Stimulated activated CD8-positive, alpha-beta memory T cell treated with anti-CD3 and anti-CD28 coated beads, Interleukin-4, amount 100 ng/mL, for 24 hours (primary cell): ENCODE measurements around the gene IFRD1.
"Not testable (repeated sequence)": the region's sequence is repeated elsewhere in the genome, so short reads cannot be mapped to it uniquely, and the experiment has no call there.

Source experiments
- DNase-seq: peaks from one replicate; pipeline ENCODE4 v3.0.0-alpha.2; 2020; ENCODE audit warnings: low read depth

The IFRD1 gene

GRCh38 chr7:112516418-112516817 lies 66.2 kb downstream of the IFRD1 start:
- DNase-seq, result not testable (repeated sequence)

- DNase-seq, result no peak
These were observed 67.2 kb downstream of the IFRD1 start for GRCh38 chr7:112517487-112517886.

GRCh38 chr7:112520787-112521186 lies 70.5 kb downstream of the IFRD1 start:
- no peak for DNase-seq

- DNase-seq, result no peak
These were observed 71.7 kb downstream of the IFRD1 start for GRCh38 chr7:112521942-112522341.

GRCh38 chr7:112523871-112524270 lies 73.6 kb downstream of the IFRD1 start:
- DNase-seq, result no peak
